Natural killer cell (primary cell): Measurements from ENCODE around the gene CALCOCO2. TPM values are rescaled to one million over a fixed set of nuclear protein-coding genes. Genes with fewer than 3 reads are reported as not detected.
A peak's percentile ranks its signal among the peaks of the same experiment; 100 is the strongest.
"Not testable (repeated sequence)": the region's sequence is repeated elsewhere in the genome, so short reads cannot be mapped to it uniquely, and the experiment has no call there.

Experiments
- ATAC-seq, 3 donors: fragments of 150-1000 bp in 2 of 3; fragments of 200-7000 bp in 1 of 3; cut with Tn5 transposase; 1 replicate in 1 of 3; 2 replicates in 2 of 3; pipeline ENCODE4 v1.10.0; 2021; ENCODE audit warnings: mild to moderate bottlenecking in 2 of 3, moderate library complexity in 2 of 3
- DNase-seq, 2 donors: peaks; one replicate each; pipeline versions ENCODE4 v3.0.0 to v3.0.0-alpha.2; 2013 to 2021; ENCODE audit warnings: mixed read lengths in 1 of 2
- H3K27ac ChIP-seq: one replicate; pipeline ENCODE4 v1.5.1; 2013; ENCODE audit warnings: mild to moderate bottlenecking, low read length
- H3K27me3 ChIP-seq: one replicate; pipeline ENCODE4 v1.6.1; 2013; ENCODE audit warnings: low read length; ENCODE audit not compliant: control insufficient read depth, insufficient read depth
- H3K36me3 ChIP-seq: one replicate; pipeline ENCODE4 v1.6.1; 2013; ENCODE audit warnings: low read length; ENCODE audit not compliant: control insufficient read depth, insufficient read depth
- H3K4me1 ChIP-seq: one replicate; pipeline ENCODE4 v1.6.1; 2013; ENCODE audit warnings: low read length; ENCODE audit not compliant: control insufficient read depth, insufficient read depth
- H3K4me3 ChIP-seq: one replicate; pipeline ENCODE4 v1.5.1; 2013; ENCODE audit warnings: low read length
- H3K9me3 ChIP-seq: one replicate; pipeline ENCODE4 v1.6.1; 2013; ENCODE audit warnings: low read length; ENCODE audit not compliant: control insufficient read depth, insufficient read depth
- H3K27ac Mint-ChIP-seq, 2 donors: one replicate each; pipeline ENCODE4 v1.8.0; 2022; ENCODE audit warnings: mild to moderate bottlenecking in 2 of 2, mixed read lengths in 2 of 2, moderate library complexity in 1 of 2
- H3K27me3 Mint-ChIP-seq, 2 donors: one replicate each; pipeline ENCODE4 v1.8.0; 2022; ENCODE audit warnings: low read depth in 2 of 2, mixed read lengths in 2 of 2
- H3K36me3 Mint-ChIP-seq: one replicate; pipeline ENCODE4 v1.8.0; 2022; ENCODE audit warnings: mixed read lengths
- H3K4me1 Mint-ChIP-seq, 2 donors: one replicate each; pipeline ENCODE4 v1.8.0; 2022; ENCODE audit warnings: mixed read lengths in 2 of 2
- H3K4me3 Mint-ChIP-seq: one replicate; pipeline ENCODE4 v1.8.0; 2022; ENCODE audit warnings: mild to moderate bottlenecking, moderate library complexity, mixed read lengths
- H3K9me3 Mint-ChIP-seq, 2 donors: one replicate each; pipeline ENCODE4 v1.8.0; 2022; ENCODE audit warnings: mixed read lengths in 2 of 2
- WGBS: methylation state at CpG from one replicate; pipeline ENCODE4 v1.1.7; 2013; ENCODE audit warnings: missing lambda C conversion rate; ENCODE audit not compliant: insufficient coverage; 5-methylcytosine and 5-hydroxymethylcytosine counted together
- intact Hi-C: fragments of 100-400 bp; cut with micrococcal nuclease; formaldehyde crosslinking; loops from one replicate; pipeline ENCODE4 v1.14.2; 2022
- total RNA-seq, 4 donors: library from RNA; stranded (reverse); fragments of 120-200 nt in 1 of 4; gene quantifications; one replicate each; pipeline versions ENCODE4 v1.2.3 to v1.2.4, GENCODE V29; 2013 to 2022
- TF ChIP-seq, protein P1 (sequence below): fragments of 200-600 bp; IDR thresholded peaks from one replicate; pipeline ENCODE4 v1.8.0; 2022; ENCODE audit warnings: antibody characterized with exemption

The CALCOCO2 gene
- total RNA-seq, 3 donors from 2014 or later (not counting 1 experiment from before 2014, with no cell fraction given) = 175 to 188 (median 179) TPM

DNA sequence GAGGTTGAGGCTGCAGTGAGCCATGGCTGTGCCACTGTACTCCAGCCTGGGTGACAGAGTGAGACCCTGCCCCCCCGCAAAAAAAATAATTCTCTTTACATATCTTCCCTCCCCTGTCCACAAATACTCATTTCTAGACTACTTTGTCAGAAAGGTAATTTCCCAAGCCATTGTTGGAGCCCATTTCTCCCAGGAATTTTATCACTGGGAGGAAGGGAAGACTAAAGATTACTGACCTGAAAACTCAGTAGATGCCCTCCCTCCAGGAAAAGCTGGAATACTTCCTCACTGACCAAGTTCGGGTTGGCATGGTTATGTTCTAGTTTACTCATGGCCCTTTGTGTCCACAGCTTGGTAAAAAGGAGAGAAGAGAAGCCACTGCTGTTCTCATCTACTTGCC is 4.1 kb downstream of the CALCOCO2 start:
- H3K9me3 ChIP-seq = no peaks in the 10 kb centered on the region
- H3K4me3 Mint-ChIP-seq = no peak overlapping the region
- H3K27me3 Mint-ChIP-seq = no peaks in the 10 kb centered on the region
- H3K27ac Mint-ChIP-seq = no peak overlapping the region
- H3K9me3 Mint-ChIP-seq = no peaks in the 10 kb centered on the region
- no peak for ATAC-seq
- intact Hi-C loops = no loop called here
- 71% methylated on average over 1 of the region's 2 CpGs for WGBS
- peaks cover 50 to 77% of the 10 kb centered on the region in 2 donors for H3K4me1 Mint-ChIP-seq
- H3K27ac ChIP-seq = no peak overlapping the region
- peaks cover 78% of the 10 kb centered on the region for H3K4me1 ChIP-seq
- no peak overlapping the region for H3K4me3 ChIP-seq
- H3K36me3 Mint-ChIP-seq = no peaks in the 10 kb centered on the region
- DNase-seq = no peak
- H3K27me3 ChIP-seq = no peaks in the 10 kb centered on the region
- TF ChIP-seq, protein P1, sequence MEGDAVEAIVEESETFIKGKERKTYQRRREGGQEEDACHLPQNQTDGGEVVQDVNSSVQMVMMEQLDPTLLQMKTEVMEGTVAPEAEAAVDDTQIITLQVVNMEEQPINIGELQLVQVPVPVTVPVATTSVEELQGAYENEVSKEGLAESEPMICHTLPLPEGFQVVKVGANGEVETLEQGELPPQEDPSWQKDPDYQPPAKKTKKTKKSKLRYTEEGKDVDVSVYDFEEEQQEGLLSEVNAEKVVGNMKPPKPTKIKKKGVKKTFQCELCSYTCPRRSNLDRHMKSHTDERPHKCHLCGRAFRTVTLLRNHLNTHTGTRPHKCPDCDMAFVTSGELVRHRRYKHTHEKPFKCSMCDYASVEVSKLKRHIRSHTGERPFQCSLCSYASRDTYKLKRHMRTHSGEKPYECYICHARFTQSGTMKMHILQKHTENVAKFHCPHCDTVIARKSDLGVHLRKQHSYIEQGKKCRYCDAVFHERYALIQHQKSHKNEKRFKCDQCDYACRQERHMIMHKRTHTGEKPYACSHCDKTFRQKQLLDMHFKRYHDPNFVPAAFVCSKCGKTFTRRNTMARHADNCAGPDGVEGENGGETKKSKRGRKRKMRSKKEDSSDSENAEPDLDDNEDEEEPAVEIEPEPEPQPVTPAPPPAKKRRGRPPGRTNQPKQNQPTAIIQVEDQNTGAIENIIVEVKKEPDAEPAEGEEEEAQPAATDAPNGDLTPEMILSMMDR = no peak
- H3K36me3 ChIP-seq = no peaks in the 10 kb centered on the region

DNA sequence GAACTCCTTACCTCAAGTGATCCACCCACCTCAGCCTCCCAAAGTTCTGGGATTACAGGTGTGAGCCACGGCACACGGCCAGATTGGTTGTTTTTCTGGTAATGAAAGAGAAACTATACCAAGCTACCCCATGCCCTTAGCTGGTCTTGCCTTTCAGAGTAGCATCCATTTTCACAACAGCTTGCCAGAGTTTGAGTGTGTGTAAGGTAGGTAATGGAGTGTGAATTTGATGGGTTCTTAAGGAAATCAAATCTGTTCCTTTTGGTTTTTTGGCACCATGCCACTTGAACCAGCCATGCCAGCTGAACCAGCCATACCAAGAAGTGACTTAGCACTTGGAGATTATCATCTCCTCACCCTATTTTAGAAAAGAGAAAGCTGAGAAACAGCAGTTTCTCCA is 5.1 kb downstream of the CALCOCO2 start:
- ATAC-seq (peak; percentile 25 to 28 (median 26)), DNase-seq (peak in 1 of 2 donors; percentile 50)
- H3K27me3 ChIP-seq = no peaks in the 10 kb centered on the region
- peak overlapping the region; percentile 78 to 79 for H3K27ac Mint-ChIP-seq
- intact Hi-C loops = no loop called here
- no peak overlapping the region for H3K27ac ChIP-seq
- H3K27me3 Mint-ChIP-seq = no peaks in the 10 kb centered on the region
- no peaks in the 10 kb centered on the region for H3K36me3 Mint-ChIP-seq
- 25% methylated on average over 2 of the region's 2 CpGs for WGBS
- no peak overlapping the region for H3K4me3 ChIP-seq
- TF ChIP-seq, protein P1 = no peak
- peaks cover 77% of the 10 kb centered on the region for H3K4me1 ChIP-seq
- peak overlapping the region; percentile 60 for H3K4me3 Mint-ChIP-seq
- H3K4me1 Mint-ChIP-seq = peaks cover 59 to 80% of the 10 kb centered on the region in 2 donors
- H3K36me3 ChIP-seq = no peaks in the 10 kb centered on the region
- no peaks in the 10 kb centered on the region for H3K9me3 ChIP-seq
- no peaks in the 10 kb centered on the region for H3K9me3 Mint-ChIP-seq

GRCh38 chr17:48837458-48837857 is 6.6 kb downstream of the CALCOCO2 start:
- 8% methylated on average over 4 of the region's 4 CpGs for WGBS
- ATAC-seq (peak in 2 of 3 donors; percentile 28 to 61), DNase-seq (peak in 1 of 2 donors; percentile 77)
- H3K36me3 Mint-ChIP-seq, H3K27me3 ChIP-seq, H3K36me3 ChIP-seq, H3K9me3 ChIP-seq, intact Hi-C loops, H3K27ac ChIP-seq, H3K4me3 ChIP-seq, H3K27me3 Mint-ChIP-seq, H3K9me3 Mint-ChIP-seq: not testable (repeated sequence)
- Mint-ChIP-seq H3K4me1 (peaks cover 63 to 77% of the 10 kb centered on the region in 2 donors), H3K4me3 (peak overlapping the region; percentile 89), H3K27ac (peak overlapping the region; percentile 79 to 80)
- H3K4me1 ChIP-seq = peaks cover 71% of the 10 kb centered on the region

DNA sequence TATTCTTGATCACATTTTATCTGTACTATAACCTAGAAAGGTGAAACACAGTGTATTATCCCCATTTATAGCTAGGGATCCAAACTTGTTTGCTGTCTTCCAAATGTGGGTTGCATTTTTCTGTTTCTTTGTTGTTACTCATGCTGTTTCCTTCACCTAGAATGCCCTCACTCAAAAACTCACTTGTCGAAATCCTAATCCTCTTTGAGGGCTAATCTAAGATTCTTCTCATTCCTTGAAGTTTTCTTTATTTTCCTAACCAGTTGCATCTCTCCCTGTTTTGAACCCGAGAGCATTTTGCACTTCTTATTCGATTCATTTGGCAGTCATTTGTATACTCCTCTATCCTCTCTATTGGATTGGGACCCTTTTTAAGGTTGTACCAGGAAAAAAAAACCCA is 9.6 kb downstream of the CALCOCO2 start:
- TF ChIP-seq, protein P1 = no peak
- Mint-ChIP-seq H3K9me3 (no peaks in the 10 kb centered on the region), H3K27me3 (no peaks in the 10 kb centered on the region), H3K27ac (peak overlapping the region; percentile 90 to 92), H3K4me3 (peak overlapping the region; percentile 87), H3K36me3 (peaks cover 8% of the 10 kb centered on the region), H3K4me1 (peaks cover 47 to 52% of the 10 kb centered on the region in 2 donors)
- H3K4me1 ChIP-seq = peaks cover 58% of the 10 kb centered on the region
- no peak overlapping the region for H3K27ac ChIP-seq
- intact Hi-C loops = no loop called here
- ATAC-seq (no peak), DNase-seq (no peak)
- WGBS = 91% methylated on average over 3 of the region's 3 CpGs
- H3K27me3 ChIP-seq = no peaks in the 10 kb centered on the region
- no peaks in the 10 kb centered on the region for H3K9me3 ChIP-seq
- H3K36me3 ChIP-seq = peaks cover 17% of the 10 kb centered on the region
- H3K4me3 ChIP-seq = no peak overlapping the region
